HG03159 (cell line): ENCODE measurements around the gene BRD4.

Experiments
- ATAC-seq: cut with Tn5 transposase; IDR thresholded peaks from one replicate; pipeline ENCODE4 v1.9.1; 2021; ENCODE audit warnings: mild to moderate bottlenecking, moderate library complexity; ENCODE audit not compliant: unreplicated experiment

The BRD4 gene

DNA sequence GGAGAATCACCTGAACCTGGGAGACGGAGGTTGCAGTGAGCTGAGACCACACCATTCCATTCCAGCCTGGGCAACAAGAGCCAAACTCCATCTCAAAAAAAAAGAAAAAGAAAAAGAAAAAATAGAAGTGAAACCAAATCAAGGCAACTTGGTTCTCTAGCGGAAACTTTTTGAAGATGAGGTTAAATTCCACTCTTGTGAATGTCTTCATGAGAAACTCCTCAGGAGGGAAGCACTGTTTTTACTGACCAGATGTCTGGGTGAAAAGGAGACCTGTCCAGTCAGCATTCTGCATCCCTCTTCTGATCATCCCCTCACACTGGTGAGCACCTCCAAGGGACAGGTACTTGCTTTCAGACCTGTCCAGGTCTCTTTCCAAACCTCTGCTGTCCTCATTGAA is 15.8 kb downstream of the BRD4 start:
- ATAC-seq = no peak

DNA sequence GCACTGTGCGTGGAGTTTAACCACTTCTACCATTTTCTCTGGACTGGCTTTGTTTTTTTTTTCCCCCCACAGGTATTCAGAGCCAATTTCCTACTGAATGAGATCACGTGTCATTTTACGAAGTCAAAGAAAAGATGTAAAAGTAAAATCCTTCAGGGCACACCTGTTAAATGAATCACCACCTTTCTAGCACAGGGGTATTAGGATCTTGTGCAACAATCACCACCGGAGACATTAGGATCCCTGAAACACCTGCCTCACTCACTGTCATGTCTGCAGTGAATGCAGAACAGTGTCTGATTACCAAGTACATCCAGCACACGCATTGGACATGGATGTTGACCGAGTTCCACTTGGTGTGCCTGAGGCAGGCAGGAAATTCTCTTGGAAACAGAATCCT is 17.2 kb downstream of the BRD4 start:
- ATAC-seq = no peak

- no peak for ATAC-seq
These were observed 18.6 kb downstream of the BRD4 start for GRCh38 chr19:15313649-15314279.

DNA sequence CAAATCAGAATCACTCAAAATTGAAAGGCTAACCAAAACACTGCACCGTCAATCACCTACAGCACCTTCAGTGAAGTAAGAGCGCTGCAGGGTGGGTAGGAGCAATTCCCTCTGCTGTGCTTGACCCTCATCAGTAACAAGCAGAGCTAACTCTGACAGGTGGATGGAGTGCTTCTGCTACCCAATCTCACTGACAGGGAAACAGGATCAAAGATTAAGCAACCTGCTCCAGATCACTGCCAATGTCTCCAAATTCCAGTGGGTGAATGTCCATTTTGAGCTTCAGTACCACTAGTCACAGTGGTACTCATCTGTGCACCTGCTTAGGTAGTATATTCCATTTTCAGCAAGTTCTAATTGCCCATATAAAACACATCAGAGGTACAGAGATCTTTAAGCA is 25.2 kb downstream of the BRD4 start:
- ATAC-seq = no peak

DNA sequence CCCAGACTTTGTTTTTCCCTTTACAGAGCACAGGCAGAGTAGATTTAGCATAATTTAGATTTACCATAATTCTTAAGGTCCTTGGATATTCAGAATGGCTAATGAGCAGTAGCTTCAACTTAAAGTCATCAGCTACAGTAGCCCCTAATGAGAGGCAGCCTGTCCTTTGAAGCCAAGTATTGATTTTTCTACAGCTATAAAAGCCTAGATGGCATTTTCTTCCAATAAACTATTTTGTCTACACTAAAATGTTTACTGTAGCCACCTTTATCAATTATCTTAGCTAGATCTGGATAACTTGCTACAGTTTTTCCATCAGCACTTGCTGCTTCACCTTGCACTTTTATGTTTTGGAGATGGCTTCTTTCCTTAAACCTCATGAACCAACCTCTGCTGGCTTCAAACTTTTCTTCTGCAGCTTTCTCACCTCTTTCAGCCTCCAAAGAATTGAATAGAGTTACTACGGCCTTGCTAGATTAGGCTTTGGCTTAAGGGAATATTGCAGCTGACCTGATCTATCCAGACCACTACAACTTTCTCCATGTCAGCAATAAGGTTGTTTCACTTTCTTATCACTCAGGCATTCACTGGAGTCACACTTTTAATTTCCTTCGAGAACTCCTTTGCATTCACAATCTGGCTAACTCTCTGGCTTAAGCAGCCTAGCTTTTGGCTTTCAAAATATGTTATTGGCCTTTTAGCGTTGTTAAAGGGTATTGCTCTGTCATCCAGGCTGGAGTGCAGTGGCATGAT is 26.6 kb downstream of the BRD4 start:
- no peak for ATAC-seq

- no peak for ATAC-seq
These were observed 28.1 kb downstream of the BRD4 start for GRCh38 chr19:15304140-15304705.

GRCh38 chr19:15303105-15303780 is 29.1 kb downstream of the BRD4 start:
- ATAC-seq = no peak

- ATAC-seq = no peak
These were observed 31.7 kb downstream of the BRD4 start for GRCh38 chr19:15300533-15301197.

- ATAC-seq = no peak
These were observed 32.5 kb downstream of the BRD4 start for GRCh38 chr19:15299568-15300409.

GRCh38 chr19:15298847-15299567 is 33.3 kb downstream of the BRD4 start:
- ATAC-seq = no peak

GRCh38 chr19:15297416-15298224 is 34.7 kb downstream of the BRD4 start:
- no peak for ATAC-seq

DNA sequence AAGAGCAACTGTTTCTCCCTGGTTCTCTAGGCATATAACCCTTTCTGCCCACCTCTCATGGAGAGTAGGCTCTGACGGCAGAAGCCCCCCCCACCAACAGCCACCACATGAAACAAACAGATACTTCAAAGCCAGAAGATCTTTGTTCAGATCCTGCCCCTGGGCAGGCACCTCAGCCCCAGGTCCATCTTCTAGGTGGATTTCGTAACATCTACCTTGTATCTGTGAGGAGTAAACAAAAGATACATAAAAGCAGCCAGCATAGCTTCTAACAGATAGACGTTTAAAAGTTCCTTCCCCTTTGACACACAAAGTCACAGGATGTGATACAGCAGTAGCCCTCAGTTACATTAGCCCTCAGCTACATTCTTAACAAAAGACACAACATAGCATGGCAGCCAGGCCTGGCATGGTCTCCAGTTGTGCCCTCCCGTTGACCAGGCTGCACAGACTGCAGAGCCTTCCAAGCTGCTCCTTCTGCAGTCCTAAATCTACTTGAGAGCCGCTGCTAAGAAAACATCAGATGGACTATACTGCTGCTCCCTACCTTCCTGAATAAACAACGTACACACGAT is 35.4 kb downstream of the BRD4 start:
- ATAC-seq = no peak

DNA sequence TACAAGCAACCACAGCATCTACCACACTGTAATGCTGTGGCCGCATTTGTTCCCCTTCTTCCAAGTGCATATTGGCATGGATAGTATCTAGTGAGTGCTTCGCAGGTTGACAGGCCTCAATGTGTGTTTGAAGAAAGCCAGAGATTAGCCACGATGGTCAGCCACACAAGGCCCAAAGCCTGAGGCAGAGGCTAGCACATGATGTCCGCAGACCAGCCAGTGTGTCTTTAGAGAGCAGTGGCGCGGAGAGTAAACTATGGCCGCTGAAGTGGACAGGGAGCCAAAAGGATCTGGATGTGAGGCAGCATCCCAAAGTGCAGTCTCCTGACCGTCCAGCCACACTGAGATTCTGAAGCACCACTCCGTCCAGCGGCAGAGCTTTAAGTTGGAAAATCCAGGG is 36.0 kb downstream of the BRD4 start:
- no peak for ATAC-seq

GRCh38 chr19:15294561-15294990 is 37.8 kb downstream of the BRD4 start:
- no peak for ATAC-seq

GRCh38 chr19:15293781-15294491 is 38.4 kb downstream of the BRD4 start:
- ATAC-seq = no peak

DNA sequence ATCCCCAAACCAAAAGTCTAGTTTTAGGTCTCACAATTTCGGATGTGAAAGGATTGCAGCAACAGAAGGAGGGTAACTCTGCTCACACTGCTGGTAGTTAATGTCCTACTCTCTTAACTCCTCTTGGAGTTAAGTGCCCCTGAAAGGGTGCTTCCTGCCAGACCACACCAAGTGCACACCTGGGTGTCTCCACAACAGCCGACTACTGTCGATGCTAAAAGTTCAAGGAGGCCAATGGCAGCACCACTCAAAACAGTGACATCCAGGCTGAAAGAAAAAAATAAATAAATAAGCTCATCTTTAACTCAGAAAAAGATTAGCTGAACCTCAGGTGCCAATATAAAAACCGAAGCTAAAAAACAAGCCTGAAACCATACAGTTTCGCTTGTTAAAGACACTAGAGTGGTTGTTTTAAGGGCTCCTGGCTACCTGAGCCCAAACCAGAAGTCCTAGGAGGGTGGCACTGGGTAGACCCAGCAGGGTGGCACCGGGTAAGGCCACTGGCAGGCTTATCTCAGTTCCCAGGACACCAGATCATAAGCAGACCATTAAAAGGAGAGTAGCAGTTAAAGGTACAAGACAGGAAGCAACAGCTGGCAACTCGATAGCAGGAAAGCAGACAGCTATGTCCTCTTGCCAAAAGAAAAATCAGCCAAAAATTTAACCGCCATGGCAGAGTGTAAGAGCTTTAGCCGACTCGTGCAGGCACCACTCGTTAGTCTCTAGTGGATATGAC is 39.3 kb downstream of the BRD4 start:
- no peak for ATAC-seq

DNA sequence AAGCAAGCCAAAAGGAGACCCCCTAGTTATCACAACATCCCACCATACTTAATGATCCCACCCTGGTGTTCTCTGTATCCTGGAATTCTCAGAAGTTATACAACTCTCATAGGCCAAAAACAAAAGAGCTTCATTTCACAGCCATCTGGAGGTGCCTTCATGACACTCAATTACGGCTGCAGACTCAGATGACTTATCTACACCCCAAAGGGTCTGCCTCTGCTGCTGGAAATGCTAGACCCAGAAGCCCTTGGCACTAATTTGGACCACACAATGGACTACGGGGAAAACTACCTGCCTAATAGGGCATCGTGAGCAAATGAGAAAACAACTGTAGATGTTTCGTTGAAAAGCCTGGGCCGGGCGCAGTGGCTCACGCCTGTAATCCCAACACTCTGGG is 40.2 kb downstream of the BRD4 start:
- no peak for ATAC-seq
